ENCODE data around the gene MFN1. TPM values are rescaled to one million over a fixed set of nuclear protein-coding genes. Genes with fewer than 3 reads are reported as not detected.

MFN1 gene
- total and polyA plus RNA-seq, 12 donors, result 15.0 to 82.1 (median 66.5) TPM

- H3K27ac ChIP-seq, result peak overlapping the region in 9 of 10 donors; percentile 86 to 92 (median 89)
- peaks cover 0 to 45% (median 21%) of the 10 kb centered on the region in 9 donors for H3K36me3 ChIP-seq
- 28 to 31% methylated on average over 5 of the region's 5 CpGs for WGBS, 2 donors
- no peaks in the 10 kb centered on the region for H3K27me3 ChIP-seq
- H3K4me1 ChIP-seq, result peaks cover 0 to 30% (median 11%) of the 10 kb centered on the region in 9 donors
- DNase-seq (no peak), ATAC-seq (no peak)
- H3K9me3 ChIP-seq, result no peaks in the 10 kb centered on the region
- intact Hi-C loops (cut with DNase I), result loop anchor here in 1 of 10 donors (10.0 kb wide), 1 partner anchor 206 kb away; no protein-coding TSS in a partner anchor
- peak overlapping the region; percentile 68 to 84 (median 76) for H3K4me3 ChIP-seq
- TF ChIP-seq CTCF (IDR thresholded peaks at IDR 0.05), result no peak
These were observed 960 bp downstream of the MFN1 start for GRCh38 chr3:179348325-179349013.

DNA sequence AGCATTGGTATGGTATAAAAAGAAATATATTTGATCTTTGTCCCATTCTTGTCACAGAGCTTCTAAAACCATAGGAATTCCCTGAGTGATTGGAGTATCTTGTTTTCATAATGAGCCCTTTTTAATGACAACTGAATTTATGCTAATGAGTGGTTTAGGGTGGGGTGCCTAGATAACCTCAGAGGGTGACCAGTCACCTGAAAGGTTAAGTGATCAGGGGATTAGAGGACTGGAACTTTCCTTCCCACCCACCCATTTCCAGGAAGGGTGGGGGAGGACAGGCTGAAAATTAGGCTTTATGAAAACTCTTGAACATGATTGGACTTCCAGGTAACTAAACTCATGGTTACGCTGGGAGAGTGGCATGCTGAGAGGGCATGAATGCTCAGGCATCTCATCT, 8.5 kb downstream of the MFN1 start:
- WGBS, 2 donors, result 95 to 100% methylated on average over 1 of the region's 1 CpG
- no peaks in the 10 kb centered on the region for H3K27me3 ChIP-seq
- no peak overlapping the region for H3K4me3 ChIP-seq
- no peak for ATAC-seq
- intact Hi-C loops (cut with DNase I), result loop anchor here in 1 of 10 donors (10.0 kb wide), 1 partner anchor 209 kb away; the partner anchor contains the start of gene ACTL6A
- DNase-seq, result no peak
- H3K36me3 ChIP-seq, result peaks cover 0 to 100% (median 67%) of the 10 kb centered on the region in 9 donors
- H3K9me3 ChIP-seq, result no peaks in the 10 kb centered on the region
- peaks cover 0 to 3% (median 0%) of the 10 kb centered on the region in 9 donors for H3K4me1 ChIP-seq
- H3K27ac ChIP-seq, result no peak overlapping the region
- TF ChIP-seq CTCF (IDR thresholded peaks at IDR 0.05), result no peak

- peaks cover 0 to 100% (median 81%) of the 10 kb centered on the region in 9 donors for H3K36me3 ChIP-seq
These were observed 15.8 kb downstream of the MFN1 start for GRCh38 chr3:179363332-179363731.

GRCh38 chr3:179369621-179370020, 22.1 kb downstream of the MFN1 start:
- no peaks in the 10 kb centered on the region for H3K9me3 ChIP-seq
- H3K36me3 ChIP-seq, result peaks cover 0 to 99% (median 45%) of the 10 kb centered on the region in 9 donors
- intact Hi-C loops (cut with DNase I), result no loop called here
- no peaks in the 10 kb centered on the region for H3K4me1 ChIP-seq
- H3K27ac ChIP-seq, result no peak overlapping the region
- no peak for DNase-seq
- no peak for ATAC-seq
- no peak for TF ChIP-seq CTCF (IDR thresholded peaks at IDR 0.05)
- 93 to 97% methylated on average over 1 of the region's 1 CpG for WGBS, 2 donors
- no peak overlapping the region for H3K4me3 ChIP-seq
- no peaks in the 10 kb centered on the region for H3K27me3 ChIP-seq

More at GRCh38 chr3:179363332-179363731, 15.8 kb downstream of the MFN1 start:
- Histone ChIP-seq H3K4me3 (no peak overlapping the region), H3K9me3 (no peaks in the 10 kb centered on the region), H3K27me3 (no peaks in the 10 kb centered on the region), H3K4me1 (no peaks in the 10 kb centered on the region), H3K27ac (no peak overlapping the region)
- DNase-seq, result no peak
- ATAC-seq, result no peak
- intact Hi-C loops (cut with DNase I), result no loop called here
- TF ChIP-seq CTCF (IDR thresholded peaks at IDR 0.05), result no peak
- 97% methylated on average over 5 of the region's 5 CpGs for WGBS, 2 donors
